ENCODE measurements around the gene TEX10. TPM values are rescaled to one million over a fixed set of nuclear protein-coding genes. Genes with fewer than 3 reads are reported as not detected.

TEX10 gene
- total RNA-seq = 10 to 100 TPM; 11.2 to 37.4 TPM
- 1 to 10 TPM; 5.1 to 8.0 TPM for polyA plus RNA-seq
- long read RNA-seq, donor 1, full-length matches to known transcripts = 8 of 14 reads
- long read RNA-seq, donor 1, partial matches to known transcripts = 6 of 14 reads
- long read RNA-seq, donor 1, other reads (novel, unspliced or antisense) = 0 of 14 reads
- long read RNA-seq, donor 2, full-length matches to known transcripts = 2 of 2 reads
- long read RNA-seq, donor 2, partial matches to known transcripts = 0 of 2 reads
- long read RNA-seq, donor 2, other reads (novel, unspliced or antisense) = 0 of 2 reads
- long read RNA-seq, donor 3, full-length matches to known transcripts = 5 of 10 reads
- long read RNA-seq, donor 3, partial matches to known transcripts = 5 of 10 reads
- long read RNA-seq, donor 3, other reads (novel, unspliced or antisense) = 0 of 10 reads
- long read RNA-seq, donor 4, full-length matches to known transcripts = 7 of 13 reads
- long read RNA-seq, donor 4, partial matches to known transcripts = 6 of 13 reads
- long read RNA-seq, donor 4, other reads (novel, unspliced or antisense) = 0 of 13 reads
- long read RNA-seq, donor 5, full-length matches to known transcripts = 13 of 42 reads
- long read RNA-seq, donor 5, partial matches to known transcripts = 29 of 42 reads
- long read RNA-seq, donor 5, other reads (novel, unspliced or antisense) = 0 of 42 reads

- peak; percentile 95 to 97 (median 95) for DNase-seq
- peak; percentile 96 for ATAC-seq (ENCODE audit: insufficient read depth, low FRiP score)
- Histone ChIP-seq H3K9ac (ENCODE audit: insufficient read depth in 1 of 2, low read length in 2 of 2) (peak within 1 kb of the TSS; percentile 76 to 86), H3K9me3 (ENCODE audit: control insufficient read depth in 4 of 4, insufficient read depth in 3 of 4, low read length in 3 of 4) (no peaks in the 10 kb centered on the region), H3K4me1 (ENCODE audit: control insufficient read depth in 5 of 5, insufficient read depth in 5 of 5, low read length in 5 of 5) (peaks cover 0 to 18% (median 0%) of the 10 kb centered on the region in 5 donors), H3K4me3 (peak within 1 kb of the TSS; percentile 94), H3K27ac (ENCODE audit: low read depth in 1 of 2, low read length in 1 of 2) (peak within 1 kb of the TSS; percentile 81 to 82), H3K27me3 (ENCODE audit: control insufficient read depth in 3 of 3, insufficient read depth in 3 of 3, low read length in 2 of 3) (no peaks in the 10 kb centered on the region), H3K36me3 (ENCODE audit: control insufficient read depth in 4 of 4, insufficient read depth in 4 of 4, low read length in 4 of 4) (no peaks in the 10 kb centered on the region)
- 0% methylated on average over 53 of the region's 53 CpGs for WGBS, 2 donors
- TF ChIP-seq CTCF (IDR thresholded peaks at IDR 0.05; ENCODE audit: control extremely low read depth, extremely low read depth) = no peak
Observed at GRCh38 chr9:100352727-100353505, at the start of gene TEX10. Gene TEX10 (minus strand): TSS chr9:100352942. CDS start chr9:100349363, 3,579 bp downstream.

- H3K27ac ChIP-seq (ENCODE audit: low read depth in 1 of 2, low read length in 1 of 2) = no peak overlapping the region
- ATAC-seq (ENCODE audit: insufficient read depth, low FRiP score) = no peak
- no peaks in the 10 kb centered on the region for H3K4me1 ChIP-seq (ENCODE audit: control insufficient read depth in 5 of 5, insufficient read depth in 5 of 5, low read length in 5 of 5)
- H3K9me3 ChIP-seq (ENCODE audit: control insufficient read depth in 4 of 4, insufficient read depth in 3 of 4, low read length in 3 of 4) = no peaks in the 10 kb centered on the region
- TF ChIP-seq CTCF (IDR thresholded peaks at IDR 0.05; ENCODE audit: control extremely low read depth, extremely low read depth) = no peak
- H3K27me3 ChIP-seq (ENCODE audit: control insufficient read depth in 3 of 3, insufficient read depth in 3 of 3, low read length in 2 of 3) = no peaks in the 10 kb centered on the region
- DNase-seq = no peak
- WGBS, 2 donors = 96 to 100% methylated on average over 1 of the region's 1 CpG
- H3K4me3 ChIP-seq = no peak overlapping the region
- H3K36me3 ChIP-seq (ENCODE audit: control insufficient read depth in 4 of 4, insufficient read depth in 4 of 4, low read length in 4 of 4) = no peaks in the 10 kb centered on the region
- H3K9ac ChIP-seq (ENCODE audit: insufficient read depth in 1 of 2, low read length in 2 of 2) = no peak overlapping the region
Observed at GRCh38 chr9:100401042-100401441, 48.3 kb upstream of the TEX10 start.

GRCh38 chr9:100397529-100398266, 45.0 kb upstream of the TEX10 start:
- Histone ChIP-seq H3K9me3 (ENCODE audit: control insufficient read depth in 4 of 4, insufficient read depth in 3 of 4, low read length in 3 of 4) (peaks cover 0 to 2% (median 0%) of the 10 kb centered on the region in 4 donors), H3K27ac (ENCODE audit: low read depth in 1 of 2, low read length in 1 of 2) (no peak overlapping the region), H3K27me3 (ENCODE audit: control insufficient read depth in 3 of 3, insufficient read depth in 3 of 3, low read length in 2 of 3) (no peaks in the 10 kb centered on the region), H3K4me3 (no peak overlapping the region), H3K36me3 (ENCODE audit: control insufficient read depth in 4 of 4, insufficient read depth in 4 of 4, low read length in 4 of 4) (no peaks in the 10 kb centered on the region), H3K9ac (ENCODE audit: insufficient read depth in 1 of 2, low read length in 2 of 2) (no peak overlapping the region), H3K4me1 (ENCODE audit: control insufficient read depth in 5 of 5, insufficient read depth in 5 of 5, low read length in 5 of 5) (no peaks in the 10 kb centered on the region)
- 84 to 93% methylated on average over 3 of the region's 3 CpGs for WGBS, 2 donors
- DNase-seq (no peak), ATAC-seq (ENCODE audit: insufficient read depth, low FRiP score) (no peak)
- TF ChIP-seq CTCF (IDR thresholded peaks at IDR 0.05; ENCODE audit: control extremely low read depth, extremely low read depth) = no peak
